Upper lobe of left lung (tissue), 6 donors: Measurements from ENCODE around the gene GNAS. TPM values are rescaled to one million over a fixed set of nuclear protein-coding genes. Genes with fewer than 3 reads are reported as not detected.

Source experiments
- ATAC-seq, 2 donors: fragments of 200-7000 bp; cut with Tn5 transposase; one replicate each; pipeline ENCODE4 v1.9.1; 2022; ENCODE audit warnings: mild to moderate bottlenecking in 2 of 2, moderate library complexity in 2 of 2; ENCODE audit not compliant: low FRiP score in 2 of 2
- DNase-seq, 2 donors: peaks; one replicate each; pipeline ENCODE4 v3.0.0-alpha.2; 2019 to 2020
- H3K27ac ChIP-seq, 4 donors: fragments of 200-600 bp; sonication (generic); one replicate each; pipeline ENCODE4 v1.5.1; 2016 to 2019
- H3K27me3 ChIP-seq, 4 donors: fragments of 200-600 bp; sonication (generic); one replicate each; pipeline ENCODE4 v1.5.1; 2017 to 2019
- H3K36me3 ChIP-seq, 4 donors: fragments of 200-600 bp; sonication (generic); one replicate each; pipeline ENCODE4 v1.5.1; 2016 to 2019
- H3K4me1 ChIP-seq, 4 donors: fragments of 200-600 bp; sonication (generic); one replicate each; pipeline ENCODE4 v1.5.1; 2018 to 2019
- H3K4me3 ChIP-seq, 4 donors: fragments of 200-600 bp; sonication (generic); one replicate each; pipeline ENCODE4 v1.5.1; 2017 to 2019; ENCODE audit warnings: mild to moderate bottlenecking in 2 of 4, moderate library complexity in 1 of 4
- H3K9me3 ChIP-seq, 4 donors: fragments of 200-600 bp; sonication (generic); one replicate each; pipeline ENCODE4 v1.5.1; 2018 to 2019
- EP300 ChIP-seq, 4 donors: sonication (generic); formaldehyde crosslinking; IDR thresholded peaks; one replicate each; pipeline ENCODE4 v1.5.1; 2017; ENCODE audit warnings: antibody characterized with exemption in 4 of 4, control low read depth in 2 of 4
- POLR2A ChIP-seq, 4 donors: fragments of 450-650 bp; IDR thresholded peaks; one replicate each; pipeline ENCODE4 v1.5.1; 2016 to 2017; ENCODE audit warnings: antibody characterized with exemption in 4 of 4, mild to moderate bottlenecking in 2 of 4
- POLR2AphosphoS5 ChIP-seq, 2 donors: sonication (generic); formaldehyde crosslinking; IDR thresholded peaks; one replicate each; pipeline ENCODE4 v1.5.1; 2017; ENCODE audit warnings: antibody characterized with exemption in 2 of 2
- WGBS, 2 donors: methylation state at CpG; one replicate each; pipeline ENCODE4 v1.1.5; 2017 to 2018; 5-methylcytosine and 5-hydroxymethylcytosine counted together
- total RNA-seq, 6 donors: library from RNA; depleted of rRNA in 4 of 6; stranded (reverse); fragments of >200 nt in 4 of 6; gene quantifications; one replicate each; pipeline versions ENCODE4 v1.1.0 to v1.2.1, GENCODE V29; 2016 to 2021
- TF ChIP-seq, protein P1 (sequence below), 6 experiments: fragments of 450-650 bp in 4 of 6; fragments of 200-600 bp in 2 of 6; sonication (generic) in 2 of 6; IDR thresholded peaks; one replicate each; pipeline ENCODE4 v1.5.1; 2016 to 2019; ENCODE audit warnings: antibody characterized with exemption in 6 of 6
- donor health status: DM: no; HTN: no; CAD: no; lungs with moderate emphysema.
- donor health status: DM: no; HTN: yes; CAD: no; lungs with severe emphysema.

Gene GNAS
- total RNA-seq, 6 donors from 2014 or later, result 520 to 910 (median 811) TPM

DNA sequence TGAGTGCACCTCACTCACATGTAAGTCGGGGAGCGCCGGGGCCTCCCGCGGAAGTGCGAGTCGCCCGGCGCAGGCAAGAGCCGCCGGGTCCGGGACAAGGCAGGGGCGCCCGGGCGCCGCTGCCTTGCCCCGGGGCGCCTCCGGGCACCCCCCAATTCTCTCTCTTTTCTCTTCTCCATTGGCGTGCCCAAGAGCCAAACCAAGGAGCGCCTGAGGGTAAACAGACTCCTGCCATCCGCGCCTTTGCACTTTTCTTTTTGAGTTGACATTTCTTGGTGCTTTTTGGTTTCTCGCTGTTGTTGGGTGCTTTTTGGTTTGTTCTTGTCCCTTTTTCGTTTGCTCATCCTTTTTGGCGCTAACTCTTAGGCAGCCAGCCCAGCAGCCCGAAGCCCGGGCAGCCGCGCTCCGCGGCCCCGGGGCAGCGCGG lies 36.8 kb downstream of the GNAS start:
- TF ChIP-seq, protein P1, sequence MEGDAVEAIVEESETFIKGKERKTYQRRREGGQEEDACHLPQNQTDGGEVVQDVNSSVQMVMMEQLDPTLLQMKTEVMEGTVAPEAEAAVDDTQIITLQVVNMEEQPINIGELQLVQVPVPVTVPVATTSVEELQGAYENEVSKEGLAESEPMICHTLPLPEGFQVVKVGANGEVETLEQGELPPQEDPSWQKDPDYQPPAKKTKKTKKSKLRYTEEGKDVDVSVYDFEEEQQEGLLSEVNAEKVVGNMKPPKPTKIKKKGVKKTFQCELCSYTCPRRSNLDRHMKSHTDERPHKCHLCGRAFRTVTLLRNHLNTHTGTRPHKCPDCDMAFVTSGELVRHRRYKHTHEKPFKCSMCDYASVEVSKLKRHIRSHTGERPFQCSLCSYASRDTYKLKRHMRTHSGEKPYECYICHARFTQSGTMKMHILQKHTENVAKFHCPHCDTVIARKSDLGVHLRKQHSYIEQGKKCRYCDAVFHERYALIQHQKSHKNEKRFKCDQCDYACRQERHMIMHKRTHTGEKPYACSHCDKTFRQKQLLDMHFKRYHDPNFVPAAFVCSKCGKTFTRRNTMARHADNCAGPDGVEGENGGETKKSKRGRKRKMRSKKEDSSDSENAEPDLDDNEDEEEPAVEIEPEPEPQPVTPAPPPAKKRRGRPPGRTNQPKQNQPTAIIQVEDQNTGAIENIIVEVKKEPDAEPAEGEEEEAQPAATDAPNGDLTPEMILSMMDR (IDR thresholded peaks at IDR 0.05), result no peak
- TF ChIP-seq POLR2AphosphoS5 (IDR thresholded peaks at IDR 0.05) (no peak), POLR2A (IDR thresholded peaks at IDR 0.05) (no peak), EP300 (IDR thresholded peaks at IDR 0.05) (no peak)
- 66 to 76% methylated on average over 24 to 31 of the region's 35 CpGs for WGBS, 2 donors

DNA sequence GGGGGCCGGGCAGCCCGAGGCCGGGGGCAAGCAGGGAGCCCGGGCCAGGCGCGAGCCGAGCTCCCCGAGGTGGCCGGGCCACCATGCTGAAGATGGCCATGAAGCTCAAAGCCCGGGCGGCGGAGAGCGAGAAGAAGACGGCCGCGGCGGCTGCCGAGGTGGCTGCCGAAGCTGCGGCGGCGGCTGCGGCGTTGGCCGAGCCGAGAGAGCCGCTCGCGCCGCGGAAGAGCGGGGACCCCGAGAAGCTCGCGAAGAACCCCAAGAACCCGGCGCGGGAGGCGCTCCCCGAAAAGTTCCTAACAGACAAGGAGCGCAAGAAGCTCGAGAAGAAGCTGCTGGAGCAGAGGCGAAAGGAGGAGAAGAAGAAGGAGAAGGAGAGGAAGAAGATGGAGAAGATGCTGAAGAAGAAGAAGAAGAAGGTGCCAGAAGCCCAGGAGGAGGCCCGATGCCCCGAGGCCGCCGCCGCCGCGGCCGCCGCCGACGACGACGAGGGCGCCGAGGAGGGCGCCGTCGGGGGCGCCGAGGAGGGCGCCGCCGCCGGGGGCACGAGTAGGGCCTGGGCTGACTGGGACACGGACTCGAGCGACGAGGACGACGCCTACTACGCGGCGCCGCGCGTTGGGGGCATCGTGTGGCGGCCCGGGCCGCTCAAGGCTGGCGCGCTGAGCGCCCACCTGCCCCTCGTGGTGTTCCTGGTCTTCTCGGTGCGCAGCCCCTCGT lies 37.4 kb downstream of the GNAS start:
- peak in 1 of 2 donors; percentile 1 for ATAC-seq
- Histone ChIP-seq H3K9me3 (no peaks in the 10 kb centered on the region), H3K27me3 (no peaks in the 10 kb centered on the region), H3K4me1 (peaks cover 19 to 31% (median 25%) of the 10 kb centered on the region in 4 donors), H3K4me3 (peak overlapping the region; percentile 39 to 85 (median 76)), H3K36me3 (no peaks in the 10 kb centered on the region), H3K27ac (peak overlapping the region; percentile 97 to 100 (median 98))
- WGBS, 2 donors, result 41 to 44% methylated on average over 57 to 79 of the region's 91 CpGs
- TF ChIP-seq, protein P1 (IDR thresholded peaks at IDR 0.05), result no peak
- peak in 1 of 2 donors; percentile 92 for DNase-seq

More for the DNA sequence above, 36.8 kb downstream of the GNAS start:
- Histone ChIP-seq H3K36me3 (no peaks in the 10 kb centered on the region), H3K27ac (peak overlapping the region; percentile 48 to 100 (median 98)), H3K9me3 (no peaks in the 10 kb centered on the region), H3K4me1 (peaks cover 13 to 25% (median 19%) of the 10 kb centered on the region in 4 donors), H3K4me3 (peak overlapping the region; percentile 46 to 85 (median 76)), H3K27me3 (no peaks in the 10 kb centered on the region)
- DNase-seq, result no peak
- ATAC-seq, result no peak

DNA sequence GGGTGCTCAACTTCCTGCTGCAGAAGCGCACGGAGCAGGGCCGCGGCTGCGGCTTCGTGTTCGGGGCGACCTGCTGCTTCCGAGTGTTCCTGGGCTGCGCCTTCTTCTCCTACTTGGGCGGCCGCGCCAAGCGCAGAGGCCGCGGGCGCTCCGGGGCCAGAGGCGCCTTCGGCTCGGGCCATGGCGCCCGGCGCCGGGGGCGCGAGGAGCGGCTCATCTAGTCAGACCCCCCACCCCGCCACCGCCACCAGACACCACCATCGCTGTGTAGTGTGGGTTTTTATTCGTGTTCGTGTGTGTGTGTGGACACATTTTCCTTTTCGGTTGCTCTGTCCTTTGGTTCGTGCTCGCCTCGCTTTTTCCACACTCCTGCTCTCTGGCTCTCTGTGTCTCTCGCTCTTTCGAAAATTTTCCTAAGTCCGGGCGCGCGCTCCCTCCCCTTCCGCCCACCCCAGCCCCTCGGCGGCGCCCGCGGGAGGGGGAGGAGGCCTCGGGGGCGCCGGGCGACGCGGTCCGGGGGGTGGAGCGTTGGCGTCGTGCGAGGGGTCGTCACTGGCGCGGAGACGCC lies 38.1 kb downstream of the GNAS start:
- peak overlapping the region; percentile 39 to 85 (median 76) for H3K4me3 ChIP-seq
- ATAC-seq (peak; percentile 82 to 87), DNase-seq (peak; percentile 70 to 95)
- H3K27me3 ChIP-seq, result no peaks in the 10 kb centered on the region
- peaks cover 26 to 38% (median 32%) of the 10 kb centered on the region in 4 donors for H3K4me1 ChIP-seq
- no peaks in the 10 kb centered on the region for H3K9me3 ChIP-seq
- 1 to 2% methylated on average over 20 to 49 of the region's 64 CpGs for WGBS, 2 donors
- peak overlapping the region; percentile 97 to 100 (median 98) for H3K27ac ChIP-seq
- TF ChIP-seq POLR2AphosphoS5 (IDR thresholded peaks at IDR 0.05) (peak; percentile 42 to 69), POLR2A (IDR thresholded peaks at IDR 0.05) (peak in 3 of 4 donors; percentile 49 to 56 (median 50)), EP300 (IDR thresholded peaks at IDR 0.05) (no peak)
- TF ChIP-seq, protein P1 (IDR thresholded peaks at IDR 0.05), result no peak
- H3K36me3 ChIP-seq, result no peaks in the 10 kb centered on the region

DNA sequence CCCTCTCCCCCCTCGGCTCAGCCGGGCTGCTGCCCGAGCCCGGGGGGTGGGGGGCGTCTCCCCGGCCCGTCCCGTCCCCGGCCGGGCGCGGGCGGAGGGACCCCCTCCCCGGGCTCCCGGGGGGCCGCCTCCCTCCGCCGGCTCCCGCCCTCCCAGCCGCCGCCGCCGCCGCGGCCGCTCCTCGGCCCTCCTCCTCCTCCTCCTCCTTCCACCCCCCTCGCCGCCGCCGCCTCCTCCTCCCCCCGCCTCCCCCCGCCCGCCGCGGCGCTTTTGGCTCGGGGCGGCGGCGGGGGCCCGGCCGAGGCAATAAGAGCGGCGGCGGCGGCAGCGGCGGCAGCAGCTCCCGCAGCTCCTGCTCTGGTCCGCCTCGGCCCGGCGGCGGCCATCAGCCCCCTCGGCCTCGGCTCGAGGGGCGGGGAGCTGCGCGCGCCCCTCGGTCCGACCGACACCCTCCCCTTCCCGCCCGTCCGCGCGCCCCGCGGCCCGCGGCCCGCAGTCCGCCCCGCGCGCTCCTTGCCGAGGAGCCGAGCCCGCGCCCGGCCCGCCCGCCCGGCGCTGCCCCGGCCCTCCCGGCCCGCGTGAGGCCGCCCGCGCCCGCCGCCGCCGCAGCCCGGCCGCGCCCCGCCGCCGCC lies 38.7 kb downstream of the GNAS start:
- ATAC-seq (peak; percentile 6 to 76), DNase-seq (peak; percentile 82 to 96)

More for the DNA sequence above, 38.7 kb downstream of the GNAS start:
- Histone ChIP-seq H3K27ac (peak overlapping the region; percentile 97 to 100 (median 98)), H3K36me3 (peaks cover 0 to 2% (median 0%) of the 10 kb centered on the region in 4 donors), H3K4me1 (peaks cover 31 to 44% (median 37%) of the 10 kb centered on the region in 4 donors), H3K27me3 (no peaks in the 10 kb centered on the region), H3K9me3 (no peaks in the 10 kb centered on the region), H3K4me3 (peak overlapping the region; percentile 39 to 85 (median 76))
- 3% methylated on average over 20 of the region's 105 CpGs; no CpG with 5 or more reads in 1 of the 2 donors for WGBS, 2 donors
- TF ChIP-seq EP300 (IDR thresholded peaks at IDR 0.05) (no peak), POLR2A (IDR thresholded peaks at IDR 0.05) (peak in 3 of 4 donors; percentile 22 to 83 (median 75)), POLR2AphosphoS5 (IDR thresholded peaks at IDR 0.05) (peak; percentile 56 to 60)
- TF ChIP-seq, protein P1 (IDR thresholded peaks at IDR 0.05), result no peak
